Left renal pelvis (tissue), 4 donors: ENCODE data around the gene TMC7. TPM values are rescaled to one million over a fixed set of nuclear protein-coding genes. Genes with fewer than 3 reads are reported as not detected.
"Not testable (repeated sequence)": the region's sequence is repeated elsewhere in the genome, so short reads cannot be mapped to it uniquely, and the experiment has no call there.

Experiments
- DNase-seq, 4 donors: peaks; one replicate each; pipeline ENCODE4 v3.0.0-alpha.2; 2013; ENCODE audit warnings: low read depth in 4 of 4, low spot score in 3 of 4
- polyA plus RNA-seq, 4 donors: library from polyadenylated mRNA; unstranded; fragments of 120-200 nt; gene quantifications; one replicate each; pipeline ENCODE4 v1.2.1, GENCODE V29; 2013; ENCODE audit not compliant: insufficient read length in 4 of 4

The TMC7 gene
- polyA plus RNA-seq, 4 donors, result 1.00 to 2.4 (median 1.5) TPM

GRCh38 chr16:18975109-18975508 lies 8.6 kb upstream of the TMC7 start:
- DNase-seq, result no peak

- no peak for DNase-seq
Observed at GRCh38 chr16:18979936-18980335, 3.8 kb upstream of the TMC7 start.

- no peak for DNase-seq
Observed at GRCh38 chr16:18984435-18985005, 786 bp downstream of the TMC7 start.

GRCh38 chr16:18985256-18985655 lies 1.5 kb downstream of the TMC7 start:
- not testable (repeated sequence) for DNase-seq

- DNase-seq, result not testable (repeated sequence)
Observed at GRCh38 chr16:18991731-18992130, 8.0 kb downstream of the TMC7 start.

GRCh38 chr16:18993531-18993930 lies 9.8 kb downstream of the TMC7 start:
- not testable (repeated sequence) for DNase-seq

- not testable (repeated sequence) for DNase-seq
Observed at GRCh38 chr16:18994181-18994580, 10.4 kb downstream of the TMC7 start.

GRCh38 chr16:18995406-18995805 lies 11.7 kb downstream of the TMC7 start:
- DNase-seq, result not testable (repeated sequence)

GRCh38 chr16:18996536-18996935 lies 12.8 kb downstream of the TMC7 start:
- DNase-seq, result not testable (repeated sequence)

- DNase-seq, result not testable (repeated sequence)
Observed at GRCh38 chr16:18997001-18997400, 13.3 kb downstream of the TMC7 start.

- no peak for DNase-seq
Observed at GRCh38 chr16:18999045-18999393, 15.3 kb downstream of the TMC7 start.

GRCh38 chr16:19001788-19002187 lies 18.1 kb downstream of the TMC7 start:
- no peak for DNase-seq

- no peak for DNase-seq
Observed at GRCh38 chr16:19003935-19004334, 20.2 kb downstream of the TMC7 start.

- no peak for DNase-seq
Observed at GRCh38 chr16:19005561-19006445, 22.1 kb downstream of the TMC7 start.

GRCh38 chr16:19006446-19007315 lies 22.9 kb downstream of the TMC7 start:
- no peak for DNase-seq

- DNase-seq, result no peak
Observed at GRCh38 chr16:19008245-19009169, 24.8 kb downstream of the TMC7 start.

- DNase-seq, result no peak
Observed at GRCh38 chr16:19011169-19011731, 27.5 kb downstream of the TMC7 start.

- no peak for DNase-seq
Observed at GRCh38 chr16:19014461-19014860, 30.7 kb downstream of the TMC7 start.

- no peak for DNase-seq
Observed at GRCh38 chr16:19017179-19017578, 33.4 kb downstream of the TMC7 start.

GRCh38 chr16:19020689-19021088 lies 37.0 kb downstream of the TMC7 start:
- DNase-seq, result no peak
